Colon (tissue), 2 donors: ENCODE measurements around the gene PPP1R12A.
"Not testable (repeated sequence)": the region's sequence is repeated elsewhere in the genome, so short reads cannot be mapped to it uniquely, and the experiment has no call there.

Experiments used
- FAIRE-seq: peaks from 2 replicates; lab custom pipeline; 2012; peaks lifted over from hg19 to GRCh38; lab: Jason Lieb, UNC
- donor health status: control.
- donor health status: control.

The PPP1R12A gene

DNA sequence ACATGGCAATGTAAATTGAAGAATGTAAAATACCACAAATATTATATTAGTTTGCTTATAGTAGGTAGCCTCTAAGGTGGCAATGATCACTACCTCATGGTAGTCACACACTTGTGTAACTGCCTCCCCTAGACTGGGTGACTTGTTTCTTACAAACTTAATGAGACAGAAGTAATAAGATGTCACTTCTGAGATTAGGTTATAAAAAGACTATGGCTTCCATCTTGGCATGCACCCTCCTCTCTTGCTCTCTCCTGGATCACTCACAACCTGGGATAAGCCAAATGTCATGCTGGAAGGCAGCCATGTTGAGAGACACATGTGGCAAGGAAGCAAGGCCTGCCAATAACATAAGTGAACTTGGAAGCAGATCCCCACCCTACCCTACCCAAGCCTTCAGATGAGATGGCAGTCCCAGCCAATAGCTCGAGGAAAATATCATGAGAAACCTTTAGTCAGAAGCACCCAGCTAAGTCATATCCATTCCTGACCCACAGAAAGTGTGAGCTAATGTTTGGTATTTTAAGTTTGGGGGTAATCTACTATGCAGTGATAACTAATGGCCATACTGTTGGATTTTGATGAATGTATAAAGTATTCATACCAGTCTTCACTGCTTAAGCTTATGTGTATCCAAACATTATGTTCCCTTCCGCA, 43.3 kb downstream of the PPP1R12A start:
- FAIRE-seq: no peak

DNA sequence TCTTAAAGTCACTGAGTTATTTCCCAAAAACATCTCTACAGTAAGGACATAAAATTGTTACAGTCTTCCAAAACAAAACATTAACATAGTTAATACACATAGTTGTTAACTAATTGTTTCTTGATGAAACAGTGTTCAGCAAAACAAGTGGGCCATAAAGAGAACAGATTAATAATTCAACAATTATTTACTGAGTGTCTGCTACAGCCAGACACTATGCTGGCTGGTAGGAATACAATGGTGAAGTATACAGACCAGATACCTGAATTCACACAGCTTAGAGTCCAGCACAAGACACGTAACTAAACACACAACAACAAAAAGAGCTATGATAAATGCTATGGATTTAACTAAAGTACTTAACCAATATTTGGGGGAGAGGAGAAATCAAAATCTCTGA, 47.0 kb downstream of the PPP1R12A start:
- no peak for FAIRE-seq

DNA sequence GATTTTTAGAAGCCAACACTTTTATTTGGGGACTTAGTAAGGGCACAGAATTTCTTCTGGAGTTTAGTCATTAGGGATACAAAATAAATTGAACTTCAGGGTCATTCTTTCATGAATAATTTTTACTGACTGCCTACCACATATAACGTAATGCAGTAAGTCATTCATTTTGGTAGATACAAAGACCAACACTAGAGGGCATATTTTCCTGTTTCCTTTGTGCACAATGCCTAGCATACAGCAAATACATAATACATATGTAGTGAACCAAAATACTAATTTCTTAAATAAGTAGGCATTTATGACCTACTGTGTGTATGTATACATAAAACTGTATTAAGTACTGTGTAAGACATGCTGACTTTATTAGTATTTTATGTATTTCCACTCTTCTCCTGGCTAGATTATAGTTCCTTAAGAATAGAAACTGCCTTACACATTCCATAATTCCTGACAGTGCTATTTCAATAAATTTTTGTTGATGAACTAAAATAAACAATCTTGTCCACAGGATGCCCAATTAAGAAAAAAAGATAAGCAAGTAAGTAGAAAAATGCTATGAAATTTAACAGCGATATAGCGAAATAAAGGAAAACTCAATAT, 47.9 kb downstream of the PPP1R12A start:
- FAIRE-seq: peak; percentile 47

DNA sequence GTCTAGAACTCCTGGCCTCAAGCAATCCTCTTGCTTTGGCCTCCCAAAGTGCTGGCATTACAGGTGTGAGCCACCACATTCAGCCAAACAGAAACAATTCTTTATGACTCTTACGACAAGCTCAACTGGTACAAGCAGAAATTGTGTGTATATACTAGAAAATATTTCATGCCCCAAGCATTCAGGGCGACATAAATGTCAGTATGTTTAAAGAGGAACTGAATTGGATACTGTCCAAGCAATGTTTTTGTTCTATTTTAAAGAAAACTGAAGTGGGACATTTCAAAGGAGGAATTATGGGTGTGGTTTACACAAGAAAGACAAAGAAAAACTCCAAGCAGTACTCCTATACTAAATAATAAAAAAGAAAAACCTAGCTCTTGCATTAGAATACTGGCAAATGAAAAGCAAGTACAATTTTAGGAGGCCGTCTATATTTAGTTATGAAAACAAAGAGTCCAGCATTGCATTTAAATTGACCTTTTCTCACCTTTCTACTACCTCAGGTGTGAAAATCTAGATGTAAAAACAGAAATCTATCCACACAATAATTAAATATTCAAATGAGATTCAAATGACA, 48.9 kb downstream of the PPP1R12A start:
- no peak for FAIRE-seq

DNA sequence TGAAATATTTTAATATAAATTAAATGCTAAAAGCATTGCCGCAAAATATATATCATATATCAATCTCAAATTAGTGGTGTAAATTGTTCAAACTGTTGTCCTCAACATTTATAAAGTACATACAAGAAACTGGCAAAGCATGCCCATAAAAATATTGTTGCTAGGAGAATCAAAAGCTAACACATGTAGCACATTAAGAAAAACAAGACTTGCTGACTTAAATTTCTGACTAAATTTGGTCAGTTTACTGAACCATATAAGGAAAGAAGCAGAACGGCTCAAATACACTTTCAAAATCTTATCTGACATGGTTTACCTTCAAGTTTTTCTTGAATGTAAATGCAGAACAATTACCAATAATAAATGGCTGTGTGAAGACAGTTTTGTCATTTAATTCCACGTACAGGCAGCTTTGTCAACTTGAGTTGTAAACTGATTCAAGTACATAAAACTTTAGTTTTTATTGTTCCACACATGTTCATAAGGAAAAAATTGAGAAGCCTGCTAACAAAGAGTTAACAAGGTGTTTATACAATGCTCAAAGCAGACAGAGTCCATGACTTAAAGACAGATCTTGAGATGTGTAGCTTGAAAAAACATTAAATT, 50.4 kb downstream of the PPP1R12A start:
- FAIRE-seq: no peak

DNA sequence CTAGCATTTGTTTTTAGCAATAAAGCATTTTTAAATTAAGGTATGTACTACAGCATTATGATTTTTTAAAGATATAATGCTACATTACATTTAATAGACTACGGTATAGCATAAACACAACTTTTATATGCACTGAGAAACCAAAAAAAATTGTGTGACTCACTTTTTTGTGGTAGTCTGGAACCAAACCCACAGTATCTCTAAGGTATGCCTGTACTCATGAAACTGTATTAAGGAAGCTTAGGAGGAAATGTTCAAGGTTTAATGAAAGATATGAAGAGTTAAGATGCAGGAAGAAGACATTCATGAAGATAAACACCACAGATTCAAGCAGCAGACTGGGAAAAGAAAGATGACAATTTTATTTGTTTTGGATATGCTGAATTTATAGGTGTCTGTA, 51.7 kb downstream of the PPP1R12A start:
- no peak for FAIRE-seq

DNA sequence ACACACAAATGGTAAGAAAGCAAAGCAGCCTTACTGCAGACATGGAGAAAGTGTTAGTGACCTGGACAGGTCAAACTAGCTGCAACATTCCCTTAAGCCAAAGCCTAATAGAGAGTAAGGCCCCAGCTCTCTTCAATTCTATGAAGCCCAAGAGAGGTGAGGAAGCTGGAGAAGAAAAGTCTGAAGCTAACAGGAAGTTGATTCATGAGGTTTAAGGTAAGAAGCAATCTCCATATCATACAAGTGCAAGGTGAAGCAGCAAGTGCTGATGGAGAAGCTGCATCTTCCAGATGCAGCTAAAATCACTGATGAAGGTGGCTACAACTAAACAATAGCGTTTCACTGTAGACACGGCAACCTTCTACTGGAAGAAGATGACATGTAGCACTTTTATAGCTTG, 53.5 kb downstream of the PPP1R12A start:
- FAIRE-seq: no peak

DNA sequence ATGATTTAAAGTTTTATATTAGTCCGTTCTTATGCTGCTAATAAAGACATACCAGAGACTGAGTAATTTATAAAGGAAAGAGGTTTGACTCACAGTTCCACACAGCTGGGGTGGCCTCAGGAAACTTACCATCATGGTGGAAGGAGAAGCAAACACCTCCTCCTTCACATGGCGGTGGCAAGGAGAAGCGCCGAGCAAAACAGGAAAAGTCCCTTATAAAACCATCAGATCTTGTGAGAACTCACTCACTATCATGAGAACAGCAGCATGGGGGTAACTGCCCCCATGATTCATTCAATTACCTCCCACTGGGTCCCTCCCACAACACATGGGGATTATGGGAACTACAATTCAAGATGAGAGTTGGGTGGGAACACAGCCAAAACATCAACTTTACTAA, 56.4 kb downstream of the PPP1R12A start:
- FAIRE-seq: not testable (repeated sequence)

DNA sequence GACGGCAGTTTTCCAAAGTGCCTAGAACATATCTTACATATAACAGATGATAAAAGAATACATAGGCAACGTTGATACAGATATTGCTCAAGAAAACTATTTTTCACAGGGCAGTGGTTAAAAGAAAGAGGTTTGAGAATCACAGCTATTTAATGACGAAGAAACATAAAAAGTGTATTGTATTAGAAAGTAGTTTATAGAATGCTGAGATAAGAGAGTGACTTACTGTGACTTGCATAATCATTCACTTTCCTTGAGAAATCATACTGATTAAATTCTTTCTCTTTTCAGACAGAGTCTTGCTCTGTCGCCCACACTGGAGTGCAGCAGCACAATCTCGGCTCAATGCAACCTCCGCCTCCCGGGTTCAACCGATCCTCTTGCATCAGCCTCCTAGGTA, 57.7 kb downstream of the PPP1R12A start:
- no peak for FAIRE-seq

DNA sequence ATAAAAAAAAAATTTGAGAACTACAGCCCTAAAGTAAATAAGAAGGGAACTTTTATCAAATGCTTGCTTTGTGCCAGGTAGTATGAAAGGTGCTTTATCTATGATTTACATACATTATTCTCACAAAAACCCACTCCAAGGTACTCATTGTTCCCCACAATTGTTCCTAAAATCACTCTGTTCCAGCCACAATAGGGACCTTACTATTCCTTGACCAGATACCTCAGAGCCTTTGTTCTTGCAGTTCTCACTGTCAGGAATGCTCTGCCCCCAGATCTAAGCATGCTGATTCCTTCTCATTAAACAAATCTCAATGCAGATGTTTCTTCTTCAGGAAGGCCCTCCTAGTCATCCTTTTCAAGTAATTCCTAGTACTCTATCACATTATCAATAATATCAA, 60.2 kb downstream of the PPP1R12A start:
- no peak for FAIRE-seq

DNA sequence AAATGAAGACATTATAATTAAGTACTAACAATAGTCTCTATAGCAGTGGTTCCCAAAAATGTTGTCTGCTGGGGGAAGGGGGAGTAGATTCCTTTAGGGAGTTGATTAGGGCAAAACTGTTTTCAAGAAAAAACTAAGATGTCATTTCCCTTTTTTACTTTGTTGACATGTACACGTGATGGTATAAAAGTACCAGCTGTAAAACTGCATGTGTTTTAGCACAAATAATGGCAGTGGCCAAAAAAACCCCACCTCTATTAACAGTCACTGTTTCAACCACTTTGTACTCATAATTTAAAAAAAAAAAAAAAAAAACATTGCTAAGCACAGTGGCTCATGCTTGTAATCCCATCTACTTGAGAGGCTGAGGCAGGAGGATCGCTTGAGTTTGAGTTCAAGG, 61.7 kb downstream of the PPP1R12A start:
- FAIRE-seq: no peak

DNA sequence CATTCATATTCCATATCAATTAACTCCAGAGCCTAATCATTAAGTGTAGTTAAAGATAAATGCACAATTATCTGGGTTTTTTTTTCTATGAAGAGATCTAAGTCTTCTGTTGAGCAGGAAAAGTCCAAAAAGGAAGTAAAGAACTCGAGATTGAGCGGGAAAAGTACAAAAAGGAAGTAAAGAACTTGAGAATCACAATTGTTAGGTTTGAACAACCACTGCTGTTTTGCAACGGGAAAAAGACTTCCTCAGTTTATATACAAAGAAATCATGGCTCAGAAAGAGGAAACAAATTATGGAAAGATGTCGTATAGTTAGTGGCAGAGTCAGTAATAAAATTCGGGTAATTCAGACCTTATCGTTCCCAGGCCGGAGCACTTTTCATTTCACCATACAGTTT, 63.3 kb downstream of the PPP1R12A start:
- no peak for FAIRE-seq

DNA sequence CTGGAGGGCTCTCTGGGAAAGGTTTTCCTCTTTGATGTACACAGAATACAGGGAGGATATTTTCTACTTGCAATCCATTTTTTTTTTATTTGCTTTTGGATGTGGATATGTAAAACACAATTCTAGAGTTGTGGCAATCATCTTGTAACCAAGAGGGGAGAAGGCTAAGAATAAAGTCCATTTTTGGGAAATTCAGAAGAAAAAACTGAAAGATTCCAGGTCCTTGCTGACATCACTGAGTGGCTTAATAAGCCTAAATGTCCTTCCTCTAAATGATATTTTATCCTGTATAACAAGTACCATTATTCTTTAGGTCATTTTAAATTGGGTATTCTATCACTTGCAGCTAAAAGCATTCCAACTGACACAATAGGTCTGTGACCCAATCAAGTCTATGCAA, 64.0 kb downstream of the PPP1R12A start:
- no peak for FAIRE-seq

DNA sequence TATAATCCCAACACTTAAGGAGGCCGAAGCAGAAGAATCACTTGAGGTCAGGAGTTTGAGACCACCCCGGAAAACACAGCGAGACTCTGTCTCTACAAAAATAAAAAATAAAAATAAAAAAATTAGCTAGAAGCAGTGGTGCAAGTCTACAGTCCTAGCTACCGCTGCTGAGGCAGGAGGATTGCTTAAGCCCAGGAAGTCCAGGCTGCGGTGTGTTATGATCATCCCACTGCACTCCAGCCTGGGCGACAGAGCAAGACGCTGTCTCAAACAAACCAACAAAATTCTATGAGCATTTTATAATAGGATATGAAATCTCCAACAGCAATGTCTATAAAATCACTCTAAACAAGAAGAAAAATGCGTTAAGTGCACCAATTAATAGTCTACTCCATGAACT, 75.3 kb downstream of the PPP1R12A start:
- no peak for FAIRE-seq

DNA sequence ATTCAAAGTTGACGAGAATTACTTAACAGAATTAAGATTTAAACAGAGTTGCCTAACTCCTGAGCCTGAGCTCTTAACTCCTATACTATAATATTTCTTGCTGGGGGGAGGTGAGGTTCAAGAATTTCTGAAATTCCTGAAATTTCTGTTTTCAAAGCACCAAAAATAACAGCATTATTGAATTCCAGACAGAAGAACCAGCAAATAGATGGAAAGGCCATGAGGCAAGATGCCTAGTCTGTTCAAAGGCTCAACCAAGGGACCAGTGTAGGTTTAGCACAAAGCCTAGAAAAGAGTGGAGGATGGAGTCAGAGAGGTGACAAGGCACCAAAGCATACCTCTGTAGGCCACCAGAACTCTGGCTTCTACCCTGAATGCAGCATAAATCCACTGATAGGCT, 76.4 kb downstream of the PPP1R12A start:
- FAIRE-seq: no peak

DNA sequence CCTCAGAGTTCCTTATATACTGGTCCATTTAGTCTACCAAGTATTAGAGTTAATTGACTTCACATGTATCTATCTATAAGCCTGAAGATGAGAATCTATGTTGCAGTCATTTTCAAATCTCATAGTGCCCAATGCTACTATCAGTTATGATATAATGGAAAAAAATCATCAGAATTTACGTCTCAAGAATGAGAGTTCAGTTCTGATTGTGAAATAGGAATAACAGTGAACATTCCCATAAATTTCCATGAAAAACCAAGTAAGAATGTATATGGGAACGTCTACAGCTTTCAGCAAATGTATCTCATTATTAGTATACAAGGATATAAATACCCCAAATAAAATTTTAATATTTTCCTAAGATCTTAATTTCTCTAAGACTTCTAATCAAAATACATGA, 77.2 kb downstream of the PPP1R12A start:
- no peak for FAIRE-seq

DNA sequence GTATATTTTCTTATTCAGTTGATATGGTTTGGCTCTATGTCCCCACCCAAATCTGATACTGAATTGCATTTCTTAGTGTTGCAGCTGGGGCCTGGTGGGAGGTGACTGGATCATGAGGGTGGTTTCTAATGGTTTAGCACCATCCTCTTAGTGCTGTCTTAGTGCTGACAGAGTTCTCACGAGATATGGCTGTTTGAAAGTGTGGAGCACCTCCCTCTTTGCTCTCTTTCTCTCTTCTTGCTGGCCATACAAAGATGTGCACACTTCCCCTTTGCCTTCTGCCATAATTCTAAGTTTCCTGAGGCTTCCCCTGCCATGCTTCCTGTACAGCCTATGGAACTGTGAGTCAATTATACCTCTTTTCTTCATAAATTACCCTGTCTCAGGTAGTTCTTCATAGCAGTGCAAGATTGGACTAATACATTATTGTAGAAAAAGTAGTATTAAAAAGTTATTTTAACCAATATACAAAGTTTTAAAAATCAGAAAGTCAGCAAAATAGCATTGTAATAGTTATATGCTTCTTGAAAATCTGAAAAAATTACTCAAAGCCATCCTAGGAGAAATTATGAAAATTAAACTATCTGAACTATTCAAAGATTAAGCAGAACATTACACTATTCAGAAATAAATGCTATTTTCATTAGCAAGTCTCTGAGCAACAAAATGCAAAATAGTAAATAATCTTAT, 84.1 kb downstream of the PPP1R12A start:
- no peak for FAIRE-seq

DNA sequence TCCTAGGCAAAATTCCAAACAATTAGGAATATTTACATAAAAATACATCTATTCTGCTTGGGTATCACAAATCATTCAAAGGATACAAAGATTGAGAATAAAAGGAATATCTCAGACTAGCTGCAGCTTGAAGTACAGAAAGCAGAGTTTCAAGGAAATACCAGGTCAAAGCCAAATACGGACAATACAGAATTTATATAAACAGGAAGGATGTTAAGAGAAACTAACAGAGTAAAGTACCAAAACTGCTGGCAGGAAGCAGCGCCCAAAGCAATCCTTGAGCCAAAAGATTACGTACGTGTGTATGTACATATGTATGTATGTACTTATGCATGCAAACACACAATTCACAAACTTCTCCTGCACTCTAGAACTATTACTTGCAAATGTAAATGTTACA, 86.6 kb downstream of the PPP1R12A start:
- no peak for FAIRE-seq

DNA sequence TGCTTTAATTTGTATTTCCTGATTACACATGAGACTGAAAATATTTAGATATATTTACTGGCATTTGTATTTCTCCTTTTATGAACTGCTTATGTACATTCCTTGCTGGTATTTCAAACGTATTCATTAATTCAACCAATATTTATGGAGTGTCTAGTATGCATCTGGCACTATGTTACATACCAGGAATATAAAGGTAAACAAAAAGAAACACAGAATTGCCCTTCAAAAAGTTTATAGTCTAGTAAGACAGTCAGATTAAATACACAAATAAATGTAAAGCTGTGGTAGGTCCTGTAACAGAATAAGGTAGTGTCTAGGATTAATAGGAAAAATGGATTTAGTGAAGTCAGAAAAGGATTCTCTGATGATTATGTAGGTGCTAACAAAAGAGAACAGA, 87.5 kb downstream of the PPP1R12A start:
- FAIRE-seq: no peak

DNA sequence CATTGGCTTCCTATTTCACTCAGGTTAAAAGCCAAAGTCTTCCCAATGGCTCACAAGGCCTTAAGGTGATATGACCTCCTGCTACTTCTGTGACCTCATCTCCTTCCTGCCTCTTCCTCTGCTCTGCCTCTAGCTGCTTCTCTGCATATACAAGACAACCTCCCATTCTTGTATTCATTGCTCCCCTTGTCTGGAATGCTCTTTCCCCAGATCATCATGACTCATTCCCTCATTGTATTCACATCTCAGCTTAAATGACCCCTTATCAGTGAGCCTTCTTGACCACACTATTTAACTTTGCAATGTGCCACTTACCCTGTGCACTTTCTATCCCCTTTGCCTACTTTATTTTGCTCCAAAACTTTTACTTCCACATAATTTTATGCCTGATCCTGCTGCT, 90.2 kb downstream of the PPP1R12A start:
- FAIRE-seq: no peak

DNA sequence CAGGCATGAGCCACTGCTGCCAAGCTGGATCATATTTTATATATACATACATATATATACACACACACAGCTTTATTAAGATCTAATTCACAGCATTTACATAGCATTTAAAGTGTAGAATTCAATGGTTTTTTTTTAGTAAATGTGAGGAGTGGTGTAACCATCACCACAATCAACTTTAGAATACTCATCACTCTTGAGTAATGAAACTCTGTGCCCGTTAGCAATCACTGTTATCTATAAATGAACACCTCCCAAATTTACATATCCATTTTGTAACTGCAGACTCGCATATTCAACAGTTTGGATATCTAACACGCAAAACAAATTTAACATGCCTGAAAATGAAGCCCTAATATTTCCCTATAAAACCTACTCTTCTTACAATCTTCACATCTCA, 90.9 kb downstream of the PPP1R12A start:
- no peak for FAIRE-seq

DNA sequence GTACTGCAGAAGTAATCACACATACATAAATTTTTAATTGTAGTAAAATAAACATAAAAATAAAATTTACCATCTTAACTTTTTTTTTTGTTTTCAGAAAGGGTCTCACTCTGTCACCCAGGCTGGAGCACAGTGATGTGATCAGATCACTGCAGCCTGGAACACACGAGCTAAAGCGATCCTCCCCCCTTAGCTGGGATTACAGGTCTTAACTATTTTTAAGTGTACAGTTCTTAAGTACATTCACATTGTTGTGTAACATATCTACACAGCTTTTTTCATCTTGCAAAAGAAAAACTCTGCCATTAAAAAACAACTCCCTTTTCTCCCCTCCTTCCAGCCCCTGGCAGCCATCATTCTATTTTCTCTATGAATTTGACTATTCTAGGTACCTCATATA, 92.3 kb downstream of the PPP1R12A start:
- no peak for FAIRE-seq

DNA sequence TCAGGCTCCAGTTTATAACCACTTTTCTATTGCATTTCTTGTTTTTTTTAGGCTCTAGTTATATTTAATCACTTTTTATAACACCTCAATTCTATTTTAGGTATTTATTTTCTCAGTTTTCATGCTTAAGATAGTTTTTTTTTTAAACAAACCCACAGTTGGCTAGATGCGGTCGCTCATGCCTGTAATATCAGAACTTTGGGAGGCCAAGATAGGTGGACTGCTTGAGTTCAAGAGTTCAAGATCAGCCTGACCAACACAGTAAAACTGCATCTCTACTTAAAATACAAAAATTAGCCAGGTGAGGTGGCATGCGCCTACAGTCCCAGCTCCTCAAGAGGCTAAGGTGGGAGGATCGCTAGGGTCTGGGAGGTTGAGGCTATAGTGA, 93.0 kb downstream of the PPP1R12A start:
- no peak for FAIRE-seq
